NT2/D1 (cell line): ENCODE results near the gene BZW2.

Source experiments
- DNase-seq: peaks from one replicate; pipeline ENCODE4 v3.0.0-alpha.2; 2011; ENCODE audit warnings: low read depth, low spot score
- H3K27me3 ChIP-seq: 2 replicates; pipeline ENCODE4 v1.6.0; 2011; ENCODE audit warnings: mild to moderate bottlenecking; ENCODE audit not compliant: insufficient read length, insufficient read depth
- H3K36me3 ChIP-seq: 2 replicates; pipeline ENCODE4 v1.6.1; 2011; ENCODE audit warnings: mild to moderate bottlenecking, low read length, mixed read lengths; ENCODE audit not compliant: insufficient read depth, insufficient read length
- H3K4me1 ChIP-seq: 2 replicates; pipeline ENCODE4 v1.5.1; 2011; ENCODE audit not compliant: insufficient read depth, insufficient read length
- H3K4me3 ChIP-seq: 2 replicates; pipeline ENCODE4 v1.5.1; 2011; ENCODE audit warnings: low read depth; ENCODE audit not compliant: insufficient read length
- H3K9ac ChIP-seq: 2 replicates; pipeline ENCODE4 v1.6.0; 2011; ENCODE audit warnings: low read depth; ENCODE audit not compliant: insufficient read length
- H3K9me3 ChIP-seq: 2 replicates; pipeline ENCODE4 v1.5.1; 2011; ENCODE audit warnings: mild to moderate bottlenecking, low read length; ENCODE audit not compliant: insufficient read depth
- SUZ12 ChIP-seq: IDR thresholded peaks from 2 replicates; pipeline ENCODE4 v1.6.1; 2011; ENCODE audit not compliant: insufficient read length, insufficient read depth; ENCODE audit errors: extremely low read depth
- YY1 ChIP-seq: IDR thresholded peaks from 2 replicates; pipeline ENCODE4 v1.6.1; 2011; ENCODE audit not compliant: insufficient read length, insufficient read depth
- ZNF274 ChIP-seq: IDR thresholded peaks from 2 replicates; pipeline ENCODE4 v1.6.1; 2011; ENCODE audit warnings: mild to moderate bottlenecking, low read depth, low read length

BZW2 gene

DNA sequence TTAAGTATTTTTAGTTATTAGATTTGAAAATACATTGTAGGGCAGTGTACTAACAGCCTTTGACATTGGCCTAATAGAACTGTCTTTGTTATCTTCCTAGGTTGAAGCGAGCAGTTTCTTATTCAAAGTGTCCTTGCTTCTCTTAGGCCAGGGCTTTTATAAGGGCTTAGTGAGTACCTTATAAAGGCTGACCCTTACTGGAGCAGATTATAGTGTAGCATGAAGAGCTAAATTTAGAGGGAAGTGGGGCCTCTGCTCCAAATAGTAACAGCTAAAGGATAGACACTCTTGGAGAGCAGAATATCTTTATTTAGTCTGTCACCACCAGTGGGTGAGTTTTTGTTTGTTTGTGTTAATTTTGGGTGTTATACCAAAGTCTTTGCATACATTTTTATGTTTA is 15.9 kb downstream of the BZW2 start:
- peaks cover 19% of the 10 kb centered on the region for H3K36me3 ChIP-seq
- H3K4me1 ChIP-seq: no peaks in the 10 kb centered on the region
- H3K27me3 ChIP-seq: no peaks in the 10 kb centered on the region
- no peak overlapping the region for H3K9ac ChIP-seq
- DNase-seq: no peak
- H3K4me3 ChIP-seq: no peak overlapping the region
- H3K9me3 ChIP-seq: no peaks in the 10 kb centered on the region; the same call in 1 of the 2 replicates
- no peak for TF ChIP-seq ZNF274
- TF ChIP-seq SUZ12: no peak
- no peak for TF ChIP-seq YY1

DNA sequence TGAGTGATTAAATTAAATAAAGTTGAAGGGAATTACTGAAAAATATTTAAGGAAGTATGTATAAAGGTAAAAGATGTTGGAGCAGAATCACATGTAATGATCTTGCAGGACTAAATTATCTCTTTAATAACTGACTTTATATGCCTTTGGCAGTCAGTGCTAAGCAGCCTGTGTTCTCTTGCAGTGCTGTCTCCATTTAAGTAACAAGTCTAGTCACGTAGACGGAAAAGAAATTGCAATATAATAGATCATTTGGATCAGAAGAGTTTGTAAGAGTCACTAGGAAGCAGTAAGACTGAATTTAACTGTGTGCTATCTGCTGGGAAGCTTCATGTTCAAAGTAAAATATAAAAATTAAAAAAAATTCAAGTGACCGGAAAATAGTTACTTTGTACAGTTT is 21.4 kb downstream of the BZW2 start:
- peaks cover 30% of the 10 kb centered on the region for H3K36me3 ChIP-seq
- no peaks in the 10 kb centered on the region for H3K4me1 ChIP-seq
- H3K27me3 ChIP-seq: no peaks in the 10 kb centered on the region
- no peaks in the 10 kb centered on the region for H3K9me3 ChIP-seq
- TF ChIP-seq SUZ12 (no peak), YY1 (no peak), ZNF274 (no peak)
- no peak overlapping the region for H3K4me3 ChIP-seq
- no peak for DNase-seq
- no peak overlapping the region for H3K9ac ChIP-seq

GRCh38 chr7:16668049-16668858 is 22.3 kb downstream of the BZW2 start:
- H3K9ac ChIP-seq: peak overlapping the region; percentile 13
- H3K9me3 ChIP-seq: no peaks in the 10 kb centered on the region
- H3K27me3 ChIP-seq: no peaks in the 10 kb centered on the region
- DNase-seq: no peak
- H3K4me3 ChIP-seq: no peak overlapping the region
- TF ChIP-seq YY1 (no peak), ZNF274 (no peak), SUZ12 (no peak)
- H3K36me3 ChIP-seq: peaks cover 34% of the 10 kb centered on the region
- H3K4me1 ChIP-seq: no peaks in the 10 kb centered on the region

GRCh38 chr7:16668978-16669377 is 23.0 kb downstream of the BZW2 start:
- Histone ChIP-seq H3K4me3 (no peak overlapping the region), H3K9me3 (no peaks in the 10 kb centered on the region), H3K9ac (no peak overlapping the region), H3K36me3 (peaks cover 34% of the 10 kb centered on the region), H3K27me3 (no peaks in the 10 kb centered on the region), H3K4me1 (no peaks in the 10 kb centered on the region)
- TF ChIP-seq YY1 (no peak), ZNF274 (no peak), SUZ12 (no peak)
- no peak for DNase-seq

DNA sequence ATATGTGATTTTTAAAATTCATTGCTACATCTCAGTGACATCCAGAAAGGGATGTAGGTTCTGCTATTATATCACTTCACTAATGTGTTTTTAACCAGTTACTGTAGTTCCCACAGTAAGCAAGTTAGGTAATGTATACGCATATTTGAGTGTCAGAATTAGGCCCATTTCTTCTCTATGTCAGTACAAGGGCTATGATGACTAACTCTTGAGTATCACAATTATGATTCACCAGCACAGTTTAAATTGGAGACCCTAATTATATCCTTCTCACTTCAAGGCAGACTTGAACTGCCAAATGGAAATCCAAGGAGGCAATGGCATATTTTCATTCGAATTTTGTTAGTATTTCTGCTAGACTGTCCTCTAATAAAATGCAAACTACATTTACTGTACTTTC is 23.6 kb downstream of the BZW2 start:
- Histone ChIP-seq H3K27me3 (no peaks in the 10 kb centered on the region), H3K4me3 (no peak overlapping the region), H3K36me3 (peaks cover 35% of the 10 kb centered on the region), H3K9me3 (no peaks in the 10 kb centered on the region), H3K4me1 (no peaks in the 10 kb centered on the region), H3K9ac (no peak overlapping the region)
- TF ChIP-seq YY1 (no peak), ZNF274 (no peak), SUZ12 (no peak)
- DNase-seq: no peak

GRCh38 chr7:16670021-16670420 is 24.0 kb downstream of the BZW2 start:
- no peak for DNase-seq
- TF ChIP-seq ZNF274: no peak
- TF ChIP-seq SUZ12: no peak
- Histone ChIP-seq H3K9ac (no peak overlapping the region), H3K4me3 (no peak overlapping the region), H3K4me1 (no peaks in the 10 kb centered on the region), H3K36me3 (peaks cover 39% of the 10 kb centered on the region), H3K27me3 (no peaks in the 10 kb centered on the region), H3K9me3 (no peaks in the 10 kb centered on the region)

- Histone ChIP-seq H3K4me3 (no peak overlapping the region), H3K4me1 (no peaks in the 10 kb centered on the region), H3K9me3 (no peaks in the 10 kb centered on the region), H3K36me3 (peaks cover 41% of the 10 kb centered on the region), H3K27me3 (no peaks in the 10 kb centered on the region), H3K9ac (no peak overlapping the region)
- DNase-seq: no peak
- TF ChIP-seq SUZ12: no peak
Observed at GRCh38 chr7:16670731-16671344, 24.9 kb downstream of the BZW2 start.
